Measurements from ENCODE around the gene HES5. TPM values are rescaled to one million over a fixed set of nuclear protein-coding genes. Genes with fewer than 3 reads are reported as not detected.

The HES5 gene
- total and polyA plus RNA-seq, 7 experiments from 2014 or later, result not detected

DNA sequence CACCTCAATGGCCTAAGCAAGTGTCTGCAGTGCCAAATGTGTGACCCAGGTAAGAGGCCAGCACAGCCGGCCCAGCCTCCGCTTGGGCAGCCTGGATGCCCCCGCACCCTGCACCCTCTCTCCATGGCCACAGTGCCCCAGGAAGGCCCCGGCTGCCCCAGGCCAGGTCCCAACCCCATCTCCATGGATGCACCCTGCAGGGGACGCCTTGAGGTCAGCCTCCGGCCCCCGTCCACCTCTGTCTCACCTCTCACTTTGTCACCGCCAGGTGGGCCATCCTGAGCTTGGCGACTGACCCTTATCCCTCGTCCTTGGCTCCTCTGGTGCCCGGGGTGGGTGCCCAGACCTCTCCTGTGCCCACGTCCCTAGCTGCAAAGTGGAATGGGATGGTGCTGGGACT is 28.4 kb upstream of the HES5 start:
- DNase-seq (no peak), ATAC-seq (no peak)
- peaks cover 0 to 67% (median 0%) of the 10 kb centered on the region in 3 experiments for H3K36me3 ChIP-seq (ENCODE audit: control insufficient read depth in 2 of 3, insufficient read depth in 3 of 3, low read length in 3 of 3)
- intact Hi-C loops (cut with micrococcal nuclease), result no loop called here
- CTCF ChIA-PET, result no interaction called here
- Mint-ChIP-seq H3K36me3 (peaks cover 0 to 20% (median 3%) of the 10 kb centered on the region in 5 donors), H3K27me3 (no peaks in the 10 kb centered on the region), H3K9me3 (peaks cover 0 to 1% (median 0%) of the 10 kb centered on the region in 11 donors), H3K4me1 (peaks cover 15 to 44% (median 38%) of the 10 kb centered on the region in 7 donors), H3K4me3 (peak overlapping the region; percentile 50 to 100 (median 98)), H3K27ac (peak overlapping the region in 8 of 9 donors; percentile 15 to 99 (median 94))
- peak overlapping the region; percentile 93 for H3K27ac ChIP-seq (ENCODE audit: low read depth, low read length)
- H3K27me3 ChIP-seq (ENCODE audit: control insufficient read depth in 2 of 2, insufficient read depth in 2 of 2, low read length in 2 of 2), result no peaks in the 10 kb centered on the region
- POLR2A ChIA-PET, result interaction anchor here (0.7 to 9.5 kb wide), 4 partner anchors 10 to 142 kb away, joined by 3 to 253 read pairs (median 12); partner anchors contain the start of genes PANK4 and PRXL2B
- H3K9me3 ChIP-seq (ENCODE audit: control insufficient read depth in 2 of 3, low read length in 3 of 3), result no peaks in the 10 kb centered on the region
- no peak overlapping the region for H3K4me3 ChIP-seq (ENCODE audit: low read length)
- H3K4me1 ChIP-seq (ENCODE audit: control insufficient read depth in 2 of 2, insufficient read depth in 2 of 2, low read length in 2 of 2), result peaks cover 25 to 28% of the 10 kb centered on the region in 2 donors

DNA sequence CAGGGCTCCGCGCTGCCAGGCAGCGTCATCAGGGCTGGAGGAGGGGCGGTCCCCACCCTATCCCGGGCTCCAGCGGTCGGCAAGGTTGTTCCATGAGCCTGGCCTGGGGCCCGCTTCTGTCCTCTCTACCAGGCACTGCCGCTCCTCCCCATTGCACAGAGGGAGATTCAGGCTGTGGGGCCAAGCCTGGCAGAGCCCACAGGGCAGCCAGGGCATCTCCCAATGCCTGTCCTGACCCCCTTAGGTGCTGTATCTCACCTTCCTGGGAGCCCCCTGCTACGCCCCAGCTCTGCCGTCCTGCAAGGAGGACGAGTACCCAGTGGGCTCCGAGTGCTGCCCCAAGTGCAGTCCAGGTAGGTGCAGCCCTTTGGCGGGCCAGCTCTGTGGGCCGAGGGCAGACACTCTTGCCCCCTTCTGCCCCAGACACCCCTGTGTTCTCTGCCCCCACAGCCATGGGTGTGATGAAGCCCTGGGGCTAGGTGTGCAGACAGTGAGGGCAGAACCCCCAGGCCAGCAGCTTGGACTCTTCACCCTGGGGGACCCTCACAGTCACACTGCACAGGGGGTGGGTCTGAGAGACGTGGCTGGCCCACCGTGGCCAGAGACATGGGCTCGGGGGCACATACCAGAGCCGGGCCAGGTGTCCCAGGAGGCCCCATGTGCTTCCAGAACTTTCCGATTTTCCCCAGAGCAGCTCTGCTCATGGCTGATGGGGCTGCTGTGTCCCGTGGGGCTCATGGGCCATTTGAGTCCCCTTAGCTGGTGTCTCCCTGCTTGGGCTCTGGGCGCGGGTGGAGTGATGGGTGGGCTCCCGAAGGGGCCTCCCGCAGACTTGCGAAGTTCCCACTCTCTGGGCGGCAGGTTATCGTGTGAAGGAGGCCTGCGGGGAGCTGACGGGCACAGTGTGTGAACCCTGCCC is 27.7 kb upstream of the HES5 start:
- H3K4me3 Mint-ChIP-seq, result peak overlapping the region; percentile 89 to 100 (median 99)
- Histone ChIP-seq H3K4me1 (ENCODE audit: control insufficient read depth in 2 of 2, insufficient read depth in 2 of 2, low read length in 2 of 2) (peaks cover 25 to 28% of the 10 kb centered on the region in 2 donors), H3K9me3 (ENCODE audit: control insufficient read depth in 2 of 3, low read length in 3 of 3) (no peaks in the 10 kb centered on the region), H3K4me3 (ENCODE audit: low read length) (peak overlapping the region; percentile 83), H3K27me3 (ENCODE audit: control insufficient read depth in 2 of 2, insufficient read depth in 2 of 2, low read length in 2 of 2) (no peaks in the 10 kb centered on the region), H3K36me3 (ENCODE audit: control insufficient read depth in 2 of 3, insufficient read depth in 3 of 3, low read length in 3 of 3) (peaks cover 0 to 60% (median 0%) of the 10 kb centered on the region in 3 experiments), H3K27ac (ENCODE audit: low read depth, low read length) (peak overlapping the region; percentile 93)
- CTCF ChIA-PET, result interaction anchor here (2.9 kb wide), 1 partner anchor 20 kb away, joined by 13 read pairs; no protein-coding TSS in a partner anchor
- no peaks in the 10 kb centered on the region for H3K27me3 Mint-ChIP-seq
- H3K4me1 Mint-ChIP-seq, result peaks cover 15 to 44% (median 38%) of the 10 kb centered on the region in 7 donors
- H3K27ac Mint-ChIP-seq, result peak overlapping the region in 8 of 9 donors; percentile 62 to 99 (median 97)
- ATAC-seq (no peak), DNase-seq (no peak)
- peaks cover 0 to 20% (median 3%) of the 10 kb centered on the region in 5 donors for H3K36me3 Mint-ChIP-seq
- peaks cover 0 to 1% (median 0%) of the 10 kb centered on the region in 11 donors for H3K9me3 Mint-ChIP-seq
- POLR2A ChIA-PET, result interaction anchor here (1.8 to 9.5 kb wide), 5 partner anchors 10 to 33 kb away, joined by 4 to 253 read pairs (median 15); partner anchors contain the start of genes PANK4 and PRXL2B
- intact Hi-C loops (cut with micrococcal nuclease), result no loop called here

DNA sequence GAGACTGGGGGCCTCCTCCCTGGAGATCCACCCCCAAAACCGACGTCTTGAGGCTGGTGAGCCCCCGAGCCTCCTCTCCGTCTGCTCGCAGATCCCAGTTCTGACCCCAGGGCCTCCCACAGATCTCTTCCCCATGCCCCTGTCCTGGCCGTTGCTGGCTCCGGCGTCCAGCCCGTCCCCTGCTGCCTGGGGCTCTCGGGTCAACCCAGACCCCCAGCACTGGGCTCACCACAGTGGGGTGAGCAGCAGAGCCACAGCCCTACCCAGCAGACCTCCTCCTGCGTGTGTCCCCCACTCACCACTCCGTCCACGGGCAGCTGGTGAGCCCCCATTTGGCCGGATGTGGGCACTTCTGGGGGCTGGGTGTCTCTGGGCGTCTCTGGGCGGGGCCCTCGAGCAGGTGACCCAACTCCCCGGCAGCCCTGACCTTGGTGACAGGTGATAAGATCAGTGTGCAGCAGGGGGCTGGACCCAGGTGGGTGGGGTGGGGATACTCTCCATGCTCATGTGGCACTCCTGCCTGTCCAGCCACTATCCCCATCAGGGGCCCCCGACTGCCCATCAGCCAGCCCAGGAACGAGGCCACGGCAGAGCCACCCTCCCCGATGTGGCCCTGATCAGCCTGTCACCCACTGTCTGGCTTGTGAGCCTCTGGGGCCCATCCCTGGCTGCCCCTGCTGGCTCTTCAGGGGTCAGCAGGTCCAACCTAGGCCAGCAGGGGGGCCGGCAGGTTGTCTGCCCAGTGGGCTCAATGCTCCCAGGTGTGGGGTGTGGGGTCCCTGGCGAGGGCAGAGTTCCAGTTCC is 26.8 kb upstream of the HES5 start:
- Histone ChIP-seq H3K4me3 (ENCODE audit: low read length) (peak overlapping the region; percentile 83), H3K4me1 (ENCODE audit: control insufficient read depth in 2 of 2, insufficient read depth in 2 of 2, low read length in 2 of 2) (peaks cover 25 to 28% of the 10 kb centered on the region in 2 donors), H3K27me3 (ENCODE audit: control insufficient read depth in 2 of 2, insufficient read depth in 2 of 2, low read length in 2 of 2) (no peaks in the 10 kb centered on the region), H3K27ac (ENCODE audit: low read depth, low read length) (peak overlapping the region; percentile 93), H3K36me3 (ENCODE audit: control insufficient read depth in 2 of 3, insufficient read depth in 3 of 3, low read length in 3 of 3) (peaks cover 0 to 51% (median 0%) of the 10 kb centered on the region in 3 experiments), H3K9me3 (ENCODE audit: control insufficient read depth in 2 of 3, low read length in 3 of 3) (no peaks in the 10 kb centered on the region)
- DNase-seq, result peak in 1 of 9 donors; percentile 62
- H3K36me3 Mint-ChIP-seq, result peaks cover 0 to 20% (median 0%) of the 10 kb centered on the region in 5 donors
- H3K4me3 Mint-ChIP-seq, result peak overlapping the region; percentile 89 to 100 (median 99)
- H3K4me1 Mint-ChIP-seq, result peaks cover 15 to 44% (median 38%) of the 10 kb centered on the region in 7 donors
- peak overlapping the region; percentile 89 to 99 (median 99) for H3K27ac Mint-ChIP-seq
- intact Hi-C loops (cut with micrococcal nuclease), result loop anchor here (1.0 kb wide), 4 partner anchors 9 to 86 kb away; no protein-coding TSS in a partner anchor
- POLR2A ChIA-PET, result interaction anchor here (1.2 to 9.5 kb wide), 9 partner anchors 9 to 165 kb away, joined by 4 to 253 read pairs (median 9); partner anchors contain the start of genes MORN1, PANK4, PRXL2B and RER1
- H3K9me3 Mint-ChIP-seq, result peaks cover 0 to 1% (median 0%) of the 10 kb centered on the region in 11 donors
- ATAC-seq, result peak; percentile 1
- no peaks in the 10 kb centered on the region for H3K27me3 Mint-ChIP-seq
- CTCF ChIA-PET, result interaction anchor here (0.7 to 3.0 kb wide), 12 partner anchors 9 to 365 kb away, joined by 3 to 28 read pairs (median 4); partner anchors contain the start of gene PEX10

DNA sequence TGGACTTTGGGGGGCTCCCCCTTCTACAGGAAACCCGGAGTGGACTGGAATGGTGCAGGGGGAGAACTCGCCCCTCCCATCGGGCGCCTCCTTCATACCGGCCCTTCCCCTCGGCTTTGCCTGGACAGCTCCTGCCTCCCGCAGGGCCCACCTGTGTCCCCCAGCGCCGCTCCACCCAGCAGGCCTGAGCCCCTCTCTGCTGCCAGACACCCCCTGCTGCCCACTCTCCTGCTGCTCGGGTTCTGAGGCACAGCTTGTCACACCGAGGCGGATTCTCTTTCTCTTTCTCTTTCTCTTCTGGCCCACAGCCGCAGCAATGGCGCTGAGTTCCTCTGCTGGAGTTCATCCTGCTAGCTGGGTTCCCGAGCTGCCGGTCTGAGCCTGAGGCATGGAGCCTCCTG is 26.2 kb upstream of the HES5 start, which contains the start of gene TNFRSF14:
TSS of gene TNFRSF14 (plus strand) at position 95 of the 401 bp plus-strand sequence. CDS start at position 389, 294 bp downstream.
- Histone ChIP-seq H3K4me3 (ENCODE audit: low read length) (peak within 1 kb of the TSS; percentile 83), H3K27ac (ENCODE audit: low read depth, low read length) (peak within 1 kb of the TSS; percentile 93), H3K27me3 (ENCODE audit: control insufficient read depth in 2 of 2, insufficient read depth in 2 of 2, low read length in 2 of 2) (no peaks in the 10 kb centered on the region), H3K9me3 (ENCODE audit: control insufficient read depth in 2 of 3, low read length in 3 of 3) (no peaks in the 10 kb centered on the region), H3K4me1 (ENCODE audit: control insufficient read depth in 2 of 2, insufficient read depth in 2 of 2, low read length in 2 of 2) (peaks cover 25 to 28% of the 10 kb centered on the region in 2 donors), H3K36me3 (ENCODE audit: control insufficient read depth in 2 of 3, insufficient read depth in 3 of 3, low read length in 3 of 3) (peaks cover 0 to 45% (median 0%) of the 10 kb centered on the region in 3 experiments)
- peaks cover 0 to 1% (median 0%) of the 10 kb centered on the region in 11 donors for H3K9me3 Mint-ChIP-seq
- H3K4me3 Mint-ChIP-seq, result peak within 1 kb of the TSS; percentile 89 to 100 (median 99)
- ChIA-PET POLR2A (interaction anchor here (0.7 to 9.5 kb wide), 13 partner anchors 8 to 361 kb away, joined by 3 to 253 read pairs (median 6); partner anchors contain the start of genes FAAP20, MORN1, PANK4 and PRXL2B), CTCF (interaction anchor here (0.7 to 3.0 kb wide), 13 partner anchors 9 to 366 kb away, joined by 3 to 28 read pairs (median 5); partner anchors contain the start of gene PEX10)
- no peaks in the 10 kb centered on the region for H3K27me3 Mint-ChIP-seq
- H3K36me3 Mint-ChIP-seq, result peaks cover 0 to 16% (median 0%) of the 10 kb centered on the region in 5 donors
- ATAC-seq, result peak; percentile 76
- intact Hi-C loops (cut with micrococcal nuclease), result loop anchor here (1.0 kb wide), 4 partner anchors 8 to 87 kb away; no protein-coding TSS in a partner anchor
- peak; percentile 47 to 82 (median 75) for DNase-seq
- H3K4me1 Mint-ChIP-seq, result peaks cover 12 to 42% (median 36%) of the 10 kb centered on the region in 7 donors
- H3K27ac Mint-ChIP-seq, result peak within 1 kb of the TSS; percentile 89 to 99 (median 99)

DNA sequence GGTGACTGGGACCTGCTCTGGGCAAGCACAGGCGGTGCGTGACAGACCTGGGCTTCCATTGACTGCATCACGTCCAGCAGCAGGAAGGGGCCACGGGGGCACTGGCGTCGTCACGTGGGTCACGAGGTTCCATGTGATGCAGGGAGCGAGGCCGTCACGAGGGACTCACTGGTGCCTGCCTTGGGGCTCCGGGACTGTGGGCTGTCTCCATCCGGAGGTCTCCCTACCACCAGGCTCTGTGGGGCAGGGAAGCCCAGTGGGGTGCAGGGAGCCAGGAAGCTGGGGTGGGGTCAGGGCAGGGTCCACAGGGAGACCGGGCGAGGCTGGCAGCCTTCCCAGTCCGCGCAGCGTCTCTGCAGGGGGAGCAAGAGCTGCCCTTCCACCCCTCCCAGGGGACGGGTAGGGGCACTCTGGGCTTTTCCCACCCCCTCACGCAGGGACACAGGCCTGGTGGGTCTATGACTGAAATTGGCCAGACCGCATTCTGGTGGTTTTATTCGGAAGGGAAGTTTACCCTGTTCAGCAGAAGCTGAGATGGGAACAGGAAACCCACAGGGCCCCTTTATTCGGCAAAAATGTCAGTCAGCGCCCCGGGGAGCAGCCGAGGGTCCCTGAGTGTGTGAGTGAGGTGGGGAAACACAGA is 25.7 kb upstream of the HES5 start:
- Mint-ChIP-seq H3K4me1 (peaks cover 9 to 41% (median 34%) of the 10 kb centered on the region in 7 donors), H3K9me3 (peaks cover 0 to 1% (median 0%) of the 10 kb centered on the region in 11 donors), H3K4me3 (peak overlapping the region; percentile 89 to 100 (median 99)), H3K36me3 (peaks cover 0 to 14% (median 0%) of the 10 kb centered on the region in 5 donors), H3K27ac (peak overlapping the region; percentile 89 to 99 (median 99)), H3K27me3 (no peaks in the 10 kb centered on the region)
- Histone ChIP-seq H3K4me1 (ENCODE audit: control insufficient read depth in 2 of 2, insufficient read depth in 2 of 2, low read length in 2 of 2) (peaks cover 25 to 28% of the 10 kb centered on the region in 2 donors), H3K9me3 (ENCODE audit: control insufficient read depth in 2 of 3, low read length in 3 of 3) (no peaks in the 10 kb centered on the region), H3K27ac (ENCODE audit: low read depth, low read length) (peak overlapping the region; percentile 93), H3K4me3 (ENCODE audit: low read length) (peak overlapping the region; percentile 83), H3K36me3 (ENCODE audit: control insufficient read depth in 2 of 3, insufficient read depth in 3 of 3, low read length in 3 of 3) (peaks cover 0 to 40% (median 0%) of the 10 kb centered on the region in 3 experiments), H3K27me3 (ENCODE audit: control insufficient read depth in 2 of 2, insufficient read depth in 2 of 2, low read length in 2 of 2) (no peaks in the 10 kb centered on the region)
- DNase-seq, result peak; percentile 47 to 79 (median 55)
- intact Hi-C loops (cut with micrococcal nuclease), result loop anchor here (1.0 kb wide), 5 partner anchors 7 to 285 kb away; no protein-coding TSS in a partner anchor
- POLR2A ChIA-PET, result interaction anchor here (0.7 to 9.5 kb wide), 14 partner anchors 8 to 998 kb away, joined by 3 to 253 read pairs (median 6); partner anchors contain the start of genes FAAP20, MORN1, PANK4 and PRXL2B
- peak; percentile 72 for ATAC-seq
- CTCF ChIA-PET, result interaction anchor here (0.6 to 3.0 kb wide), 14 partner anchors 8 to 366 kb away, joined by 3 to 28 read pairs (median 4); partner anchors contain the start of gene PEX10
